ENCODE data around the gene OLIG2.

GRCh38 chr21:33029975-33030461, 4.3 kb downstream of the OLIG2 start:
- TF ChIP-seq CTCF (IDR thresholded peaks at IDR 0.05) (no peak), POLR2A (IDR thresholded peaks at IDR 0.05) (no peak)
